ENCODE measurements around the gene LRPAP1.

DNA sequence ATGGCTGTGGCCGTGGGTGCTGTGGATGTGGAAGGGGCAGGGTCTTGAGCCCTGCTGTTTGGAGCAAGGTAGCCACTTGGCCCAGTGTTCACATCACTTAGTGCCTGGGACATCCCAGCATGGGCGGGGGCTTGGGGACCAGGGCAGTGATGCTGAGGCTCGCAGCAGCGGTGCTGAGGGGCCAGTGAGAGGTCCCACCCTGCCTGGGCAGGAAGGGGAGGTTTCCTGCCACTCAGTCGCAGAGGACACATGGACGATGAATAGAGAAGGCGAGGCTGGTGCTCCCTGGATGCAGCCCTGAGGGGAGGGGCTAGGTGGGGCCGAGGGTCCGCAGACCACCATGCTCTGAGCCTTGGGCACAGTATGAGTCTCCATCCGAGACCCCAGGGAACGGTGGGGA lies 43.4 kb downstream of the LRPAP1 start:
- TF ChIP-seq, protein P1, sequence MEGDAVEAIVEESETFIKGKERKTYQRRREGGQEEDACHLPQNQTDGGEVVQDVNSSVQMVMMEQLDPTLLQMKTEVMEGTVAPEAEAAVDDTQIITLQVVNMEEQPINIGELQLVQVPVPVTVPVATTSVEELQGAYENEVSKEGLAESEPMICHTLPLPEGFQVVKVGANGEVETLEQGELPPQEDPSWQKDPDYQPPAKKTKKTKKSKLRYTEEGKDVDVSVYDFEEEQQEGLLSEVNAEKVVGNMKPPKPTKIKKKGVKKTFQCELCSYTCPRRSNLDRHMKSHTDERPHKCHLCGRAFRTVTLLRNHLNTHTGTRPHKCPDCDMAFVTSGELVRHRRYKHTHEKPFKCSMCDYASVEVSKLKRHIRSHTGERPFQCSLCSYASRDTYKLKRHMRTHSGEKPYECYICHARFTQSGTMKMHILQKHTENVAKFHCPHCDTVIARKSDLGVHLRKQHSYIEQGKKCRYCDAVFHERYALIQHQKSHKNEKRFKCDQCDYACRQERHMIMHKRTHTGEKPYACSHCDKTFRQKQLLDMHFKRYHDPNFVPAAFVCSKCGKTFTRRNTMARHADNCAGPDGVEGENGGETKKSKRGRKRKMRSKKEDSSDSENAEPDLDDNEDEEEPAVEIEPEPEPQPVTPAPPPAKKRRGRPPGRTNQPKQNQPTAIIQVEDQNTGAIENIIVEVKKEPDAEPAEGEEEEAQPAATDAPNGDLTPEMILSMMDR (IDR thresholded peaks at IDR 0.05), result no peak
- TF ChIP-seq POLR2A (IDR thresholded peaks at IDR 0.05), result no peak

Measured in body of pancreas (tissue), 4 donors.